ENCODE data around the gene AFF1. TPM values are rescaled to one million over a fixed set of nuclear protein-coding genes. Genes with fewer than 3 reads are reported as not detected.

AFF1 gene
- total RNA-seq, 4 donors from 2014 or later: 22.9 to 47.1 (median 34.0) TPM

- Histone ChIP-seq H3K9me3 (no peaks in the 10 kb centered on the region), H3K27ac (no peak overlapping the region), H3K4me3 (no peak overlapping the region), H3K36me3 (peaks cover 0 to 5% (median 0%) of the 10 kb centered on the region in 3 donors), H3K27me3 (no peaks in the 10 kb centered on the region), H3K4me1 (no peaks in the 10 kb centered on the region)
- 34 to 40% methylated on average over 2 of the region's 2 CpGs for WGBS, 2 donors
- DNase-seq: no peak
- intact Hi-C loops (cut with DNase I): loop anchor here (5.0 kb wide), 1 partner anchor 87 kb away; no protein-coding TSS in a partner anchor
- TF ChIP-seq POLR2A (IDR thresholded peaks at IDR 0.05) (no peak), CTCF (IDR thresholded peaks at IDR 0.05) (peak; percentile 85 to 95 (median 92))
Measured at GRCh38 chr4:87150498-87151261, 215.9 kb downstream of the AFF1 start.

GRCh38 chr4:87151730-87152129 is 216.9 kb downstream of the AFF1 start:
- 70 to 74% methylated on average over 1 of the region's 1 CpG for WGBS, 2 donors
- intact Hi-C loops (cut with DNase I): loop anchor here (5.0 kb wide), 1 partner anchor 86 kb away; no protein-coding TSS in a partner anchor
- H3K27ac ChIP-seq: no peak overlapping the region

GRCh38 chr4:87152310-87153041 is 217.7 kb downstream of the AFF1 start:
- no peaks in the 10 kb centered on the region for H3K9me3 ChIP-seq
- TF ChIP-seq CTCF (IDR thresholded peaks at IDR 0.05) (no peak), POLR2A (IDR thresholded peaks at IDR 0.05) (no peak)
- H3K27ac ChIP-seq: no peak overlapping the region
- intact Hi-C loops (cut with DNase I): loop anchor here (5.0 kb wide), 1 partner anchor 85 kb away; no protein-coding TSS in a partner anchor
- no peak overlapping the region for H3K4me3 ChIP-seq
- H3K4me1 ChIP-seq: no peaks in the 10 kb centered on the region
- 85% methylated on average over 7 to 14 of the region's 14 CpGs for WGBS, 2 donors
- DNase-seq: no peak
- H3K27me3 ChIP-seq: no peaks in the 10 kb centered on the region
- no peaks in the 10 kb centered on the region for H3K36me3 ChIP-seq

More at GRCh38 chr4:87151730-87152129, 216.9 kb downstream of the AFF1 start:
- no peaks in the 10 kb centered on the region for H3K4me1 ChIP-seq
- no peak overlapping the region for H3K4me3 ChIP-seq
- TF ChIP-seq POLR2A (IDR thresholded peaks at IDR 0.05): no peak
- no peak for TF ChIP-seq CTCF (IDR thresholded peaks at IDR 0.05)
- no peaks in the 10 kb centered on the region for H3K36me3 ChIP-seq
- no peaks in the 10 kb centered on the region for H3K9me3 ChIP-seq
- no peaks in the 10 kb centered on the region for H3K27me3 ChIP-seq
- DNase-seq: no peak

DNA sequence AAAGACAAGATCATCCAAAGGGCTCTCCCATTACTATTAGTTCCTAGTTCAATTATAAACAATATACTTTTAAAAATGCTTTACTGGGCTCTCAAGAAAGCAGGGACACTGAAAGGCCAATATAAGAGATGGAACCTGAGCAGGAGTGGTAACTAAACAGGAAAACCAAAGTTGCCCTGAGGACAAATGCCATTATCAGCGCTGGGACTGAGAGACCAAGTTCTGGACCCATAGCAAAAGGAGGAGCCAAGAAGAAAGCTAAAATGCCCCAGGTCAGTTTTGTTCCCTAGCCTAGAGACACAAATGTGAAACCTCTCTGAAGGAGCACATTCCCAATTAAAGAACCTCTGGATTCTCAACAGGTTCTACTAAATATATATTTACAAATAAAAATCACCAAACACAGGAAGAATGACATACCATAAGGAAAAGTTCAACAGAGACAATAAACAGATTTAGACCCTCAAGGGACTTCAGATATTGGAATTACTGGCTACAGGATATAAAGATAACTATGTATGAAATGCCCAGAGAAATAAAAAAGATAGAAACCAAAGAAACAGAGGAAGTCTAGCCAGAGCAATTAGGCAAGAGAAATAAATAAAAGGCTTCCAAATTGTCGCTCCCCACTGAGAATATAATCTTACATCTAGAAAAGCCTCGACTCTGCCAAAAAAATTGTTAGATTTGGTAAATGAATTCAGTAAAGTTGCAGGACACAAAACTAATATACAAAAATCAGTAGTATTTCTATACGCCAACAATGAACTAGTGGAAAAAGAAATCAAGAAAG is 218.5 kb downstream of the AFF1 start:
- Histone ChIP-seq H3K4me1 (no peaks in the 10 kb centered on the region), H3K27me3 (no peaks in the 10 kb centered on the region), H3K36me3 (no peaks in the 10 kb centered on the region), H3K9me3 (no peaks in the 10 kb centered on the region), H3K27ac (no peak overlapping the region), H3K4me3 (no peak overlapping the region)
- no peak for DNase-seq
- WGBS, 2 donors: 60 to 76% methylated on average over 4 of the region's 4 CpGs
- TF ChIP-seq POLR2A (IDR thresholded peaks at IDR 0.05) (no peak), CTCF (IDR thresholded peaks at IDR 0.05) (no peak)
- intact Hi-C loops (cut with DNase I): loop anchor here (5.0 kb wide), 1 partner anchor 84 kb away; no protein-coding TSS in a partner anchor

Data from esophagus squamous epithelium (tissue), 5 donors.